HG02763 (cell line): ENCODE data around the gene EXOC3L2.
A peak's percentile ranks its signal among the peaks of the same experiment; 100 is the strongest.
"Not testable (repeated sequence)": the region's sequence is repeated elsewhere in the genome, so short reads cannot be mapped to it uniquely, and the experiment has no call there.

ENCODE experiments used
- ATAC-seq: cut with Tn5 transposase; IDR thresholded peaks from one replicate; pipeline ENCODE4 v1.9.1; 2021; ENCODE audit warnings: mild to moderate bottlenecking, moderate library complexity; ENCODE audit not compliant: unreplicated experiment

The EXOC3L2 gene

GRCh38 chr19:45256836-45257235 is 11.6 kb upstream of the EXOC3L2 start:
- no peak for ATAC-seq

GRCh38 chr19:45255611-45256157 is 10.5 kb upstream of the EXOC3L2 start:
- ATAC-seq: no peak

GRCh38 chr19:45254044-45254531 is 8.9 kb upstream of the EXOC3L2 start:
- no peak for ATAC-seq

- ATAC-seq: no peak
Observed at GRCh38 chr19:45253396-45254027, 8.3 kb upstream of the EXOC3L2 start.

GRCh38 chr19:45251452-45252354 is 6.5 kb upstream of the EXOC3L2 start:
- ATAC-seq: no peak

GRCh38 chr19:45250832-45251451 is 5.7 kb upstream of the EXOC3L2 start, which contains the start of gene MARK4:
MARK4 (plus strand) TSS chr19:45251271; CDS start chr19:45251589, 318 bp downstream.
- peak; percentile 40 for ATAC-seq

GRCh38 chr19:45250216-45250831 is 5.1 kb upstream of the EXOC3L2 start:
- no peak for ATAC-seq

- ATAC-seq: no peak
Observed at GRCh38 chr19:45249261-45250033, 4.2 kb upstream of the EXOC3L2 start.

GRCh38 chr19:45247136-45247535 is 1.9 kb upstream of the EXOC3L2 start:
- no peak for ATAC-seq

GRCh38 chr19:45245826-45246225 is 619 bp upstream of the EXOC3L2 start:
- ATAC-seq: no peak

GRCh38 chr19:45244133-45244794 is 943 bp downstream of the EXOC3L2 start:
- ATAC-seq: no peak

GRCh38 chr19:45243144-45243732 is 2.0 kb downstream of the EXOC3L2 start:
- ATAC-seq: no peak

- no peak for ATAC-seq
Observed at GRCh38 chr19:45238556-45238955, 6.7 kb downstream of the EXOC3L2 start.

- no peak for ATAC-seq
Observed at GRCh38 chr19:45235485-45235884, 9.7 kb downstream of the EXOC3L2 start.

GRCh38 chr19:45234089-45234869 is 10.9 kb downstream of the EXOC3L2 start:
- ATAC-seq: no peak

- no peak for ATAC-seq
Observed at GRCh38 chr19:45231891-45232290, 13.3 kb downstream of the EXOC3L2 start.

GRCh38 chr19:45229056-45229455 is 16.2 kb downstream of the EXOC3L2 start:
- ATAC-seq: not testable (repeated sequence)

- no peak for ATAC-seq
Observed at GRCh38 chr19:45224645-45225044, 20.6 kb downstream of the EXOC3L2 start.
